Endothelial cell of umbilical vein (primary cell): Measurements from ENCODE around the gene STX4.

Source experiments
- CTCF ChIP-seq, 2 donors: IDR thresholded peaks; 1 replicate in 1 of 2; 2 replicates in 1 of 2; pipeline ENCODE4 v1.5.1; 2011; ENCODE audit warnings: low read length in 2 of 2, mild to moderate bottlenecking in 2 of 2, moderate library complexity in 2 of 2, control low read depth in 1 of 2, inconsistent platforms in 1 of 2, low read depth in 1 of 2; ENCODE audit not compliant: insufficient read depth in 1 of 2; ENCODE audit errors: extremely low read depth in 1 of 2
- EZH2 ChIP-seq: IDR thresholded peaks from 2 replicates; pipeline ENCODE4 v1.6.1; 2012; ENCODE audit warnings: borderline replicate concordance, low read depth, mild to moderate bottlenecking, moderate library complexity, low read length, inconsistent platforms; ENCODE audit not compliant: severe bottlenecking
- GATA2 ChIP-seq: IDR thresholded peaks from 2 replicates; pipeline ENCODE4 v1.7.0; 2011; ENCODE audit warnings: low read depth, mild to moderate bottlenecking, moderate library complexity, mixed read lengths, low read length; ENCODE audit not compliant: insufficient read length, insufficient read depth
- MAX ChIP-seq: IDR thresholded peaks from 2 replicates; pipeline ENCODE4 v1.6.1; 2011; ENCODE audit not compliant: insufficient read depth, insufficient read length
- MYC ChIP-seq: IDR thresholded peaks from one replicate; pipeline ENCODE4 v1.6.1; 2011; ENCODE audit warnings: mild to moderate bottlenecking, low read depth, low read length
- POLR2A ChIP-seq: IDR thresholded peaks from 2 replicates; pipeline ENCODE4 v1.6.1; 2012; ENCODE audit warnings: low read depth, mild to moderate bottlenecking, control low read depth, low read length

GRCh38 chr16:31089199-31089598, 55.8 kb downstream of the STX4 start:
- TF ChIP-seq MAX: no peak
- no peak for TF ChIP-seq CTCF (IDR thresholded peaks at IDR 0.05; ENCODE audit: extremely low read depth in 1 of 2, insufficient read depth in 1 of 2, low read depth in 1 of 2, low read length in 2 of 2)
- TF ChIP-seq POLR2A: no peak
- no peak for TF ChIP-seq EZH2
- TF ChIP-seq GATA2: no peak
- TF ChIP-seq MYC: no peak
